Activated naive CD8-positive, alpha-beta T cell treated with anti-CD3 and anti-CD28 coated beads, Interleukin-2, amount 50 U/mL, for 24 hours (primary cell): Measurements from ENCODE around the gene SORD.
A peak's percentile ranks its signal among the peaks of the same experiment; 100 is the strongest.
"Not testable (repeated sequence)": the region's sequence is repeated elsewhere in the genome, so short reads cannot be mapped to it uniquely, and the experiment has no call there.

Experiments used
- ATAC-seq: fragments of 150-1000 bp; cut with Tn5 transposase; one replicate; pipeline ENCODE4 v1.10.0; 2021
- DNase-seq: peaks from one replicate; pipeline ENCODE4 v3.0.0; 2021
- H3K27ac Mint-ChIP-seq: one replicate; pipeline ENCODE4 v1.8.0; 2021; ENCODE audit warnings: mild to moderate bottlenecking, mixed read lengths
- H3K27me3 Mint-ChIP-seq: one replicate; pipeline ENCODE4 v1.8.0; 2021; ENCODE audit warnings: mixed read lengths
- H3K36me3 Mint-ChIP-seq: one replicate; pipeline ENCODE4 v1.8.0; 2021; ENCODE audit warnings: low read depth, mixed read lengths
- H3K4me1 Mint-ChIP-seq: one replicate; pipeline ENCODE4 v1.8.0; 2021; ENCODE audit warnings: mixed read lengths
- H3K4me3 Mint-ChIP-seq: one replicate; pipeline ENCODE4 v1.8.0; 2021; ENCODE audit warnings: mild to moderate bottlenecking, moderate library complexity, mixed read lengths
- H3K9me3 Mint-ChIP-seq: one replicate; pipeline ENCODE4 v1.8.0; 2021; ENCODE audit warnings: mixed read lengths

The SORD gene

DNA sequence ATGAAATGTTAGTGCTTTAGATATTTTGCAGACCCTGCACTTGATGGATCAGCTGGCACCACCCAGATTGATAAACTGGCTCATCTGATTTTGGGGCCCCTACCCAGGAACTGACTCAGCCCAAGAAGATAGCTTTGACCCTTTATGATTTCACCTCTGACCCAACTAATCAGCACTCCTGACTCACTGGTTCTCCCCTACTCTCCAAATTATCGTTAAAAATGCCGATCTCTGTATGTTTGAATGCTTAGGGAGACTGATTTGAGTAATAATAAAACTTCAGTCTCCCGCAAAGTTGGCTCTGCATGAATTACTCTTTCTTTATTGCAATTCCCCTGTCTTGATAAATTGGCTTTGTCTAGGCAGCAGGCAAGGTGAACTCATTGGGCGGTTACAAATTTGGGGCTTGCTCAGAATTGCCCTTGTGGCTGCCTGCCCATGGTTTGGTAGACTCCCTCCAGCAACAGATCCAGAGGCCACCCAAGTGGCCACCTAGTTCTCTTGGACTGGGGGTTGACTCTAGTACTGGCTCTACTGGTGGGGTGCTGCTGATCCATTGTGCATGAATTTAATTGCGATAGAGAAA, 18.3 kb upstream of the SORD start:
- H3K9me3 Mint-ChIP-seq, result peaks cover 17% of the 10 kb centered on the region
- not testable (repeated sequence) for H3K36me3 Mint-ChIP-seq, H3K27me3 Mint-ChIP-seq, ATAC-seq, DNase-seq, H3K4me3 Mint-ChIP-seq, H3K27ac Mint-ChIP-seq, H3K4me1 Mint-ChIP-seq

DNA sequence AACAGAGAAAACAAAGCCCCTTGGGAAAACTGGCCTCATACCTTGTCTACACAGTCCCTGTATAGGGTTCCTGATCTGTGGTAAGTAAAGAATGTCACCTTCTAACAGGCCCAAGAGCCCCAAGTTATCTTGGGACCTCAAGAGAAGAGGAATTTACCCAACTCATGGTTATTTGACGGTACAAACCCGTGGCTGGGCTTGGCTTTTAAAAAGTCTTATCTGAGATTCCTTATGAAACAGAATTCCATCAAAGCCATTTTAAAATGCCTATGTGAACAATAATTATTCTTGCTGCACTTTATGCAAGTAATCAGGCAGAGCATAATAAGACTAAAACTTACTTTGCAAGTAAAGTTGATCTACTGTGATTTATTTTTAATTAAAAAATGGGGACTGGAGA, 13.9 kb upstream of the SORD start:
- Mint-ChIP-seq H3K27me3 (peaks cover 14% of the 10 kb centered on the region), H3K27ac (no peak overlapping the region), H3K4me3 (no peak overlapping the region), H3K9me3 (peaks cover 17% of the 10 kb centered on the region), H3K4me1 (no peaks in the 10 kb centered on the region), H3K36me3 (no peaks in the 10 kb centered on the region)
- ATAC-seq, result no peak
- no peak for DNase-seq

DNA sequence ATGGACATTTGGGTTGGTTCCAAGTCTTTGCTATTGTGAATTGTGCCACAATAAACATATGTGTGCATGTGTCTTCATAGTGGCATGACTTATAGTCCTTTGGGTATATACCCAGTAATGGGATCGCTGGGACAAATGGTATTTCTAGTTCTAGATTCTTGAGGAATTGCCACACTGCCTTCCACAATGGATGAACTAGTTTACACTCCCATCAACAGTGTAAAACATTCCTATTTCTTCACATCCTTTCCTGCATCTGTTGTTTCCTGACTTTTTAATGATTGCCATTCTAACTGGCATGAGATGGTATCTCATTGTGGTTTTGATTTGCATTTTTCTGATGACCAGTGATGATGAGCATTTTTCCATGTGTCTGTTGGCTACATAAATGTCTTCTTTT, 7.9 kb upstream of the SORD start:
- peaks cover 27% of the 10 kb centered on the region for H3K27me3 Mint-ChIP-seq
- not testable (repeated sequence) for H3K4me1 Mint-ChIP-seq, ATAC-seq, DNase-seq, H3K36me3 Mint-ChIP-seq, H3K9me3 Mint-ChIP-seq, H3K27ac Mint-ChIP-seq, H3K4me3 Mint-ChIP-seq

GRCh38 chr15:45020222-45020900, 2.6 kb upstream of the SORD start:
- H3K36me3 Mint-ChIP-seq, H3K9me3 Mint-ChIP-seq, H3K4me3 Mint-ChIP-seq, DNase-seq, H3K27ac Mint-ChIP-seq, ATAC-seq: not testable (repeated sequence)
- H3K4me1 Mint-ChIP-seq, result peaks cover 18% of the 10 kb centered on the region
- H3K27me3 Mint-ChIP-seq, result peaks cover 17% of the 10 kb centered on the region

DNA sequence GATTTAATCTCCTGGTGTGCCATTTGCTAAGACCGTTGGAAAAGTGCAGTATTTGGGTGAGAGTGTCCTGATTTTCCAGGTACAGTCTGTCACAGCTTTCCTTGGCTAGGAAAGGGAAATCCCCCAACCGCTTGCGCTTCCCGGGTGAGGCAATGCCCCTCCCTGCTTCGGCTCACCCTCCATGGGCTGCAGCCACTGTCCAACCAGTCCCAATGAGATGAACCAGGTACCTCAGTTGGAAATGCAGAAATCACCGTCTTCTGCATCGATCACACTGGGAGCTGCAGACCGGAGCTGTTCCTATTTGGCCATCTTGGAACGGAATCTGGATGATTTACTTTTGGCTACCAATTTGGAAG, 2.1 kb upstream of the SORD start:
- Mint-ChIP-seq H3K27me3 (peaks cover 17% of the 10 kb centered on the region), H3K4me1 (peaks cover 21% of the 10 kb centered on the region)
- DNase-seq, H3K27ac Mint-ChIP-seq, H3K4me3 Mint-ChIP-seq, H3K36me3 Mint-ChIP-seq, H3K9me3 Mint-ChIP-seq, ATAC-seq: not testable (repeated sequence)

DNA sequence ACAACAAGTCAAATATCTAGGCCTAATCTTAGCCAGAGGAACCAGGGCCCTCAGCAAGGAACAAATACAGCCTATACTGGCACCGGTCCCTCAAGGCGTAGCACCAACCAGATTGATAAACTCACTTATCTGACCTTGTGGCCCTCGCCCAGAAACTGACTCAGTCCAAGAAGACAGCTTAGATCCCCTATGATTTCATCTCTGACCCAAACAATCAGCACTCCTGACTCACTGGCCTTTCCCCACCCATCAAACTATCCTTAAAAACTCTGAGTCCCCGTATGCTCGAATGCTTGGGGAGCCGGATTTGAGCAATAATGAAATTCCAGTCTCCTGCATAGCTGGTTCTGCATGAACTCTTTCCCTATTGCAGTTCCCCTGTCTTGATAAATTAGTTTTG, 1.6 kb upstream of the SORD start:
- ATAC-seq, result no peak
- no peak for DNase-seq
- no peaks in the 10 kb centered on the region for H3K9me3 Mint-ChIP-seq
- H3K4me3 Mint-ChIP-seq, result peak overlapping the region; percentile 6
- peaks cover 3% of the 10 kb centered on the region for H3K36me3 Mint-ChIP-seq
- H3K4me1 Mint-ChIP-seq, result peaks cover 24% of the 10 kb centered on the region
- no peak overlapping the region for H3K27ac Mint-ChIP-seq
- peaks cover 17% of the 10 kb centered on the region for H3K27me3 Mint-ChIP-seq

DNA sequence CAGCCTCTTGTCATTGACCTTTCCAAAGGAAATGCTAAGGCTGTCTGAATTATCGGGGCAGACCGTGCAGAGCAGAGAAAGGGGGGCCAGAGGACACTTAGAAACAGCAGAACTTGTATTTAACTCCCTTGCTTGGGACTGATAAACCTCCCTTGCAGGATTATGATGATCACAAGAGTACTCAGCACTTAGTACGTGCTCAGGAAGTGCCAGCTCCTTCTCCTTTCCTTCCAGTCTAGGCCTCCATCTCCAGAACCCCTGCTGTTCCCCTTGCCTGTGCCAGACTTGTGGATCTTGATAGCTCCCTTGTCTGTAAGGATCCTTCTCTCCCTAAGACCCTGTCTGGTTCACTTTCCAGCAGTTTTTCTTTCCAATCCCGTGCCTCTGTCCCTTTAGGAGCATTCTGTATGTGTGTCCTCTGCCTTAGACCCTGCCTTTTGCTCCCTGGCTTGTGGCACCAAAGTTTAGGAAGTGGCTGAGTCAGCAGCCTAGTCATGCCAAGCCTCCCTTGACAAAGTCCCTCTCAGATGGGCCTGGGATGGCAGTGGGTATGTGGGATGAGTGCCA, 747 bp downstream of the SORD start:
- Mint-ChIP-seq H3K36me3 (peaks cover 7% of the 10 kb centered on the region), H3K4me1 (peaks cover 33% of the 10 kb centered on the region), H3K27ac (peak overlapping the region; percentile 61), H3K27me3 (peaks cover 5% of the 10 kb centered on the region), H3K4me3 (peak overlapping the region; percentile 89), H3K9me3 (no peaks in the 10 kb centered on the region)
- ATAC-seq (no peak), DNase-seq (no peak)

DNA sequence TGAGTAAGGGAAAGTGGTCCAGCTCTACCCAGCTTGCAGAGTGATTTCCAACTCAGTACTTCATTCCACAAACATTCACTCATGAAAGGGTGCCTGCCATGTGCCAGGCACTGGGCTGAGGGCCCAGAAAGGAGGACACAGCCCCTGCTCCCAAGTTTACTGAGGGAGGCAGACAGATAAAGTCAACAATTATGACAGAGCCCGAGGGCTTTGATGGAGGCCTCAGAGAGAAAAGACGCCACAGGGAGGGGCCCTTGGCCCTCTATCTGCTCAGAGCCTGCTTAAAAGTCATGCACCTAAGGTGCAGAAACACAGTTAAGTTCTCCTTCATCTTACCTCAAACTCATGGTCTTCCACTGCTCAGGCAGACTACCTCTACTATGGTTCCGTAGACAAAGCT, 1.7 kb downstream of the SORD start:
- not testable (repeated sequence) for H3K27me3 Mint-ChIP-seq, ATAC-seq, H3K27ac Mint-ChIP-seq, H3K9me3 Mint-ChIP-seq, H3K36me3 Mint-ChIP-seq, DNase-seq
- Mint-ChIP-seq H3K4me1 (peaks cover 33% of the 10 kb centered on the region), H3K4me3 (peak overlapping the region; percentile 45)

DNA sequence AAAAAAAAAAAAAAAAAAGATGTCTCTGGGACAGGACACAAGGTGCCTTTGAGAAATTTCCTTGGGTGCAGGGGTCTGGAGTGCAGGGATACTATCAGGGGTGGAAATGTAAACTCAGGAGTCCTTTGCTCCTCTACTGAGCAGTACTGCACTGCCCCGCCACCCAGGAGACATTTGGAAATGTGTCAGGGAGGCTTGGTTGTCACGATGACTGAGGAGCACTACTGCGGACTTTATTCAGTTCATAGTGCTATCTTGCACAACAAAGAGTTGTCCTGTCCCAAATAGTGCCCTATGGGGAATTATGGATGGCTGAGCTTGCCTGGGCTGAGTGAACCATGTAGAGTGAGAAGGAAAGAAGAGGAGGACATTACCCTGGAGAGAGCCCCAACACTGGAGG, 2.6 kb downstream of the SORD start:
- H3K4me3 Mint-ChIP-seq, H3K9me3 Mint-ChIP-seq, H3K27ac Mint-ChIP-seq: not testable (repeated sequence)

DNA sequence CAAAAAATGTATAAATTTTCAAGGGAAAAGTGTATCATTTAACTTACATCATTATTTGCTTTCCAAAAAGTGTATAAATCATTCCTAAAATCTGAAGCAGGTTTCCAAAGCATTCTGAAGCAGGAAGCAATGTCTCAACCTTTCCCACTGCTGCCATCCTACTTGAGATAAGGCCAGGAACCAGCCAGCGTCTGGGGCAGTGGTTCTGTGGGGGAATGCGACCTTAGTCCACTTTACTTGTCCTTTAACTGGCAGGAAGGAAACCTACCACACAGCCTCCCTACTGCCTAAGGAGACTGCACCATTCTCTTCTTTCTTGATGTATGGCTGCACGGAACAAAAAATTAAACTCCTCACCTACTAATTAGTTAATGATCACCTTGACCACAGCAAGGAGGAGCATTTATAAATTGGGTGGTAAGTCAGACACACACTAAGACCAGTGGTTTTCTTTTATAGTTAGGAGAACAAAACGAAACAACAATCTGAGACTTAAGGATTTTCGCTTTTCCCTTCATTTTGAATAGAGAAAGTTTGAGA, 3.7 kb downstream of the SORD start:
- Mint-ChIP-seq H3K27ac (no peak overlapping the region), H3K4me3 (no peak overlapping the region), H3K36me3 (peaks cover 21% of the 10 kb centered on the region), H3K27me3 (no peaks in the 10 kb centered on the region), H3K4me1 (peaks cover 33% of the 10 kb centered on the region), H3K9me3 (no peaks in the 10 kb centered on the region)
- ATAC-seq, result no peak
- DNase-seq, result no peak

More for the DNA sequence above, 2.6 kb downstream of the SORD start:
- not testable (repeated sequence) for DNase-seq, ATAC-seq, H3K27me3 Mint-ChIP-seq
- Mint-ChIP-seq H3K4me1 (peaks cover 33% of the 10 kb centered on the region), H3K36me3 (peaks cover 14% of the 10 kb centered on the region)

DNA sequence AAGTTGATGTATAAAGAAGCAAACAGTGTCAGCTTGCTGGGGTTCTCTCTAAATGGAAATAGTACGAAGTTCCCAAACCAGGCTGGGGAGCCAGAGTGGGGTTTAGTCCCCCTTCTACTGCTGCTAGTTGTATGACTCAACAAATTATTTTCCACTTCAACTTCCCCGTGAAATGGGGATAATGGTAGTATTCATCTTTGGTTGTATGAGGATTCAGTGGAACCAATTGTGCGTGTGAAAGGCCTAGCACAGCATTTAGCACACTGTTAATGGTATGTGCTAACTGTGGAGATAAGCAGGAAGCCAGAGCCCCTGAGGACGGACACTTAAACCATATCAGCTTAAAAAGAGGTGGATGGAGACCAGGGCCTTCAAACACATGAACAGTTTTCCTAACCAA, 4.2 kb downstream of the SORD start:
- Mint-ChIP-seq H3K36me3 (peaks cover 21% of the 10 kb centered on the region), H3K9me3 (no peaks in the 10 kb centered on the region), H3K4me1 (peaks cover 33% of the 10 kb centered on the region), H3K27me3 (no peaks in the 10 kb centered on the region), H3K27ac (no peak overlapping the region), H3K4me3 (no peak overlapping the region)
- ATAC-seq (no peak), DNase-seq (no peak)

- peaks cover 16% of the 10 kb centered on the region for H3K4me1 Mint-ChIP-seq
- no peaks in the 10 kb centered on the region for H3K9me3 Mint-ChIP-seq
- no peak for DNase-seq
- H3K27ac Mint-ChIP-seq, result no peak overlapping the region
- H3K4me3 Mint-ChIP-seq, result no peak overlapping the region
- H3K36me3 Mint-ChIP-seq, result peaks cover 25% of the 10 kb centered on the region
- no peak for ATAC-seq
- no peaks in the 10 kb centered on the region for H3K27me3 Mint-ChIP-seq
These were observed 7.7 kb downstream of the SORD start for GRCh38 chr15:45030743-45031142.

DNA sequence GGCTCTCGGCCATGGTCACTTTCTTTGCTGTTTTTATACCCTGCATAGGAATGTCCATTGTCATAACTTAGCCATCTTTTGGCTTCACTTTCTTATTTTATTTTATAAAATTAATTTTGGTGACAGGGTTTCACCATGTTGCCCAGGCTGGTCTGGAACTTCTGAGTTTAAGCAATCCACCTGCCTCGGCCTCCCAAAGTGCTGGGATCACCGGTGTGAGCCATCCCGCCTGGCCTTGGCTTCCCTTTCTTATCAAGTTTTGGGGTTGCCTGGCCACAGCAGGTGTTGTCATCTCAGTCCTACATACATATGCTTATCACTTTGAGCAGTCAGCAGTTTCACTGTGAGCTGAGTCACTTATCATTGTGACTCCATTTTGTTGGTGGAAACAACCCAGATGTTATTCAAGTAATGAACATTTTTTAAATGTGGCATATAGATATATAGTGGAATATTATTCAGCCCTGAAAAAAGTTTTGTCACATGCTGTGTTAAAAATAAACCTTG, 8.6 kb downstream of the SORD start:
- Mint-ChIP-seq H3K4me1 (peaks cover 20% of the 10 kb centered on the region), H3K36me3 (peaks cover 28% of the 10 kb centered on the region)
- not testable (repeated sequence) for H3K27me3 Mint-ChIP-seq, H3K4me3 Mint-ChIP-seq, ATAC-seq, H3K27ac Mint-ChIP-seq, DNase-seq, H3K9me3 Mint-ChIP-seq

- Mint-ChIP-seq H3K36me3 (peaks cover 26% of the 10 kb centered on the region), H3K4me1 (peaks cover 19% of the 10 kb centered on the region)
- DNase-seq, H3K4me3 Mint-ChIP-seq, ATAC-seq, H3K27ac Mint-ChIP-seq, H3K9me3 Mint-ChIP-seq, H3K27me3 Mint-ChIP-seq: not testable (repeated sequence)
These were observed 9.5 kb downstream of the SORD start for GRCh38 chr15:45032501-45032900.

DNA sequence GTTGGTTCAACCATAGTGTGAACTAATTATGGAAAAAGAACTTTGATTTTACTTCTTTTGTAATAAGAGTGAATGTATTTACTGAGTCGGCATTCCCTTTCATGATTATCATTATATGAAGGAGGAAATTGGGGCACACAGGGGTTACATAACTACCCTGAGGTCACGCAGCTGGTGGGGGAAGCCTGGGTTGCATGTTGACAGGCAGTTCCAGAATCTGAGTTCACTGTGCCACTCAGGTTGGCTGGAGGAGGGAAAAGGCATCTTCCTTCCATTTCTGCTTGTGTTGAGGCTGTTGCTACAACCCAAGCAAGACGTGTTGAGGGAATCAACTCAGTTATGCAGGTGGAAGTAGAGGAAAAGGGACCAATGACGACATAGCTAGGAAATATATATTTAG, 11.1 kb downstream of the SORD start:
- H3K36me3 Mint-ChIP-seq, result peaks cover 28% of the 10 kb centered on the region
- peaks cover 19% of the 10 kb centered on the region for H3K4me1 Mint-ChIP-seq
- DNase-seq, H3K9me3 Mint-ChIP-seq, H3K27me3 Mint-ChIP-seq, ATAC-seq, H3K4me3 Mint-ChIP-seq, H3K27ac Mint-ChIP-seq: not testable (repeated sequence)
